MM.1S (cell line): ENCODE data around the gene RPL39.

Source experiments
- DNase-seq: peaks from one replicate; pipeline ENCODE4 v3.0.0-alpha.2; 2015
- H2AFZ ChIP-seq: fragments of 300-600 bp; sonication (generic); 2 replicates; pipeline ENCODE4 v1.6.0; 2016; ENCODE audit warnings: antibody characterized with exemption, low read length
- H3F3A ChIP-seq: fragments of 300-600 bp; sonication (generic); 2 replicates; pipeline ENCODE4 v1.6.1; 2016; ENCODE audit warnings: mild to moderate bottlenecking, antibody characterized with exemption, low read length, moderate library complexity, mixed read lengths; ENCODE audit not compliant: insufficient read depth
- H3K27ac ChIP-seq: fragments of 300-600 bp; sonication (generic); 2 replicates; pipeline ENCODE4 v1.5.1; 2016; ENCODE audit warnings: mild to moderate bottlenecking, low read length
- H3K27me3 ChIP-seq: fragments of 300-600 bp; sonication (generic); replicated peaks from 2 replicates; pipeline ENCODE4 v1.6.0; 2016; ENCODE audit warnings: low read length; ENCODE audit not compliant: insufficient read depth
- H3K36me3 ChIP-seq: fragments of 300-600 bp; sonication (generic); replicated peaks from 2 replicates; pipeline ENCODE4 v1.6.1; 2016; ENCODE audit warnings: mild to moderate bottlenecking, low read length, mixed read lengths; ENCODE audit not compliant: insufficient read depth
- H3K4me1 ChIP-seq: fragments of 300-600 bp; sonication (generic); 2 replicates; pipeline ENCODE4 v1.6.1; 2016; ENCODE audit warnings: low read length, mixed read lengths
- H3K4me2 ChIP-seq: fragments of 300-600 bp; sonication (generic); 2 replicates; pipeline ENCODE4 v1.6.0; 2016; ENCODE audit warnings: low read depth, low read length
- H3K4me3 ChIP-seq: fragments of 300-600 bp; sonication (generic); 2 replicates; pipeline ENCODE4 v1.5.1; 2016; ENCODE audit warnings: low read length, mixed read lengths
- H3K79me2 ChIP-seq: fragments of 300-600 bp; sonication (generic); 2 replicates; pipeline ENCODE4 v1.6.1; 2016; ENCODE audit warnings: mixed run types, low read length, mixed read lengths
- H3K9ac ChIP-seq: fragments of 300-600 bp; sonication (generic); 2 replicates; pipeline ENCODE4 v1.6.1; 2016; ENCODE audit warnings: low read length, mixed read lengths
- H3K9me2 ChIP-seq: fragments of 300-600 bp; sonication (generic); replicated peaks from 2 replicates; pipeline ENCODE4 v1.6.1; 2016; ENCODE audit warnings: mild to moderate bottlenecking, low read length, mixed read lengths; ENCODE audit not compliant: insufficient read depth
- H3K9me3 ChIP-seq: fragments of 300-600 bp; sonication (generic); replicated peaks from 2 replicates; pipeline ENCODE4 v1.6.1; 2016; ENCODE audit warnings: mild to moderate bottlenecking, low read length, mixed read lengths; ENCODE audit not compliant: insufficient read depth
- H4K20me1 ChIP-seq: fragments of 300-600 bp; sonication (generic); 2 replicates; pipeline ENCODE4 v1.6.1; 2016; ENCODE audit warnings: mild to moderate bottlenecking, low read length, moderate library complexity, mixed read lengths; ENCODE audit not compliant: insufficient read depth
- CTCF ChIP-seq: fragments of 300-600 bp; sonication (generic); IDR thresholded peaks from 2 replicates; pipeline ENCODE4 v1.5.1; 2016; ENCODE audit warnings: antibody characterized with exemption, low read length, mixed read lengths
- EZH2 ChIP-seq: fragments of 300-600 bp; sonication (generic); optimal IDR thresholded peaks from 2 replicates; pipeline ENCODE3; 2017; ENCODE audit warnings: low read depth, mild to moderate bottlenecking, antibody characterized with exemption, low read length, mixed read lengths
- EZH2phosphoT487 ChIP-seq: fragments of 300-600 bp; sonication (generic); IDR thresholded peaks from 2 replicates; pipeline ENCODE4 v1.6.1; 2018; ENCODE audit warnings: antibody characterized with exemption, low read length

Gene RPL39

GRCh38 chrX:119757979-119758730, 33.3 kb downstream of the RPL39 start, which contains the start of gene SOWAHD:
Gene SOWAHD (plus strand): TSS chrX:119758588. CDS start chrX:119758668, 80 bp downstream.
- peak within 1 kb of the TSS; percentile 60 for H3K4me2 ChIP-seq
- H3K27ac ChIP-seq, result peak within 1 kb of the TSS; percentile 37; the same call in 1 of the 2 replicates
- no peaks in the 10 kb centered on the region for H3K36me3 ChIP-seq
- H3K27me3 ChIP-seq, result no peaks in the 10 kb centered on the region
- H3K9ac ChIP-seq, result peak within 1 kb of the TSS; percentile 60; the same call in 1 of the 2 replicates
- no peak for TF ChIP-seq CTCF
- TF ChIP-seq EZH2, result no peak
- no peak for TF ChIP-seq EZH2phosphoT487
- DNase-seq, result peak; percentile 52
- H3K4me1 ChIP-seq, result peaks cover 48% of the 10 kb centered on the region
- H3F3A ChIP-seq, result peaks cover 33% of the 10 kb centered on the region
- H4K20me1 ChIP-seq, result no peaks in the 10 kb centered on the region
- H2AFZ ChIP-seq, result peak within 1 kb of the TSS; percentile 81
- no peaks in the 10 kb centered on the region for H3K79me2 ChIP-seq
- peak within 1 kb of the TSS; percentile 67 for H3K4me3 ChIP-seq
- no peaks in the 10 kb centered on the region for H3K9me2 ChIP-seq
- H3K9me3 ChIP-seq, result no peaks in the 10 kb centered on the region

GRCh38 chrX:119757646-119757978, 33.8 kb downstream of the RPL39 start:
- TF ChIP-seq CTCF, result no peak
- TF ChIP-seq EZH2, result no peak
- TF ChIP-seq EZH2phosphoT487, result no peak
- Histone ChIP-seq H3K9me3 (no peaks in the 10 kb centered on the region), H3K4me1 (peaks cover 42% of the 10 kb centered on the region), H3K36me3 (no peaks in the 10 kb centered on the region), H3K79me2 (no peaks in the 10 kb centered on the region), H3K9ac (no peak overlapping the region), H2AFZ (peak overlapping the region; percentile 81; the same call in 1 of the 2 replicates), H3K4me3 (peak overlapping the region; percentile 67), H3K4me2 (peak overlapping the region; percentile 60; the same call in 1 of the 2 replicates), H3K27me3 (no peaks in the 10 kb centered on the region), H3F3A (peaks cover 30% of the 10 kb centered on the region), H4K20me1 (no peaks in the 10 kb centered on the region), H3K27ac (no peak overlapping the region; the same call in 1 of the 2 replicates), H3K9me2 (no peaks in the 10 kb centered on the region)
- no peak for DNase-seq

- Histone ChIP-seq H3K27ac (peak overlapping the region; percentile 99), H3K36me3 (no peaks in the 10 kb centered on the region), H3K27me3 (no peaks in the 10 kb centered on the region), H3F3A (peaks cover 29% of the 10 kb centered on the region), H3K9me2 (no peaks in the 10 kb centered on the region), H3K4me2 (peak overlapping the region; percentile 69), H4K20me1 (no peaks in the 10 kb centered on the region), H3K79me2 (no peaks in the 10 kb centered on the region), H3K9ac (peak overlapping the region; percentile 64; the same call in 1 of the 2 replicates), H2AFZ (peak overlapping the region; percentile 26), H3K4me1 (peaks cover 41% of the 10 kb centered on the region), H3K4me3 (no peak overlapping the region), H3K9me3 (no peaks in the 10 kb centered on the region)
- TF ChIP-seq CTCF, result no peak
- TF ChIP-seq EZH2, result no peak
- TF ChIP-seq EZH2phosphoT487, result no peak
- peak; percentile 23 for DNase-seq
Measured at GRCh38 chrX:119756926-119757635, 34.3 kb downstream of the RPL39 start.
